GM23338 (cell line): ENCODE data around the gene TBCD. TPM values are rescaled to one million over a fixed set of nuclear protein-coding genes. Genes with fewer than 3 reads are reported as not detected.

Experiments
- ATAC-seq: fragments of 200-7000 bp; cut with Tn5 transposase; 3 replicates; pipeline ENCODE4 v1.9.1; 2020
- DNase-seq: peaks from one replicate; pipeline ENCODE4 v3.0.0-alpha.2; 2015; ENCODE audit warnings: low spot score
- H2AFZ ChIP-seq: fragments of 200-600 bp; sonication (generic); 2 replicates; pipeline ENCODE4 v1.8.0; 2016; ENCODE audit warnings: antibody characterized with exemption, mild to moderate bottlenecking, moderate library complexity
- H3F3A ChIP-seq: fragments of 200-600 bp; sonication (generic); replicated peaks from 2 replicates; pipeline ENCODE4 v1.8.0; 2017; ENCODE audit warnings: antibody characterized with exemption, mixed run types, low read depth
- H3K27ac ChIP-seq: fragments of 200-600 bp; sonication (generic); 2 replicates; pipeline ENCODE4 v1.6.1; 2016; ENCODE audit warnings: low read depth
- H3K27me3 ChIP-seq: fragments of 200-600 bp; sonication (generic); 2 replicates; pipeline ENCODE4 v1.8.0; 2016; ENCODE audit warnings: mild to moderate bottlenecking, mixed run types, moderate library complexity; ENCODE audit not compliant: insufficient read depth
- H3K36me3 ChIP-seq: fragments of 200-600 bp; sonication (generic); 2 replicates; pipeline ENCODE4 v1.8.0; 2016; ENCODE audit warnings: mild to moderate bottlenecking; ENCODE audit not compliant: insufficient read depth
- H3K4me1 ChIP-seq: fragments of 200-600 bp; sonication (generic); 2 replicates; pipeline ENCODE4 v1.8.0; 2016; ENCODE audit warnings: mild to moderate bottlenecking, moderate library complexity; ENCODE audit not compliant: insufficient read depth
- H3K4me2 ChIP-seq: fragments of 200-600 bp; sonication (generic); 2 replicates; pipeline ENCODE4 v1.7.1; 2017; ENCODE audit warnings: mixed run types
- H3K4me3 ChIP-seq: fragments of 200-600 bp; sonication (generic); 2 replicates; pipeline ENCODE4 v1.6.1; 2016; ENCODE audit warnings: mixed run types
- H3K79me2 ChIP-seq: fragments of 200-600 bp; sonication (generic); replicated peaks from 2 replicates; pipeline ENCODE4 v1.8.0; 2017; ENCODE audit warnings: mild to moderate bottlenecking; ENCODE audit not compliant: insufficient read depth
- H3K9me2 ChIP-seq: fragments of 200-600 bp; sonication (generic); 2 replicates; pipeline ENCODE4 v1.8.0; 2017; ENCODE audit not compliant: insufficient read depth
- H4K20me1 ChIP-seq: fragments of 200-600 bp; sonication (generic); replicated peaks from 2 replicates; pipeline ENCODE4 v1.8.0; 2017; ENCODE audit warnings: mild to moderate bottlenecking; ENCODE audit not compliant: insufficient read depth
- H3K27ac Mint-ChIP-seq: 2 replicates; pipeline ENCODE4 v1.8.0; 2020; ENCODE audit warnings: inconsistent platforms, mild to moderate bottlenecking, moderate library complexity, mixed read lengths
- H3K27me3 Mint-ChIP-seq: 3 replicates; pipeline ENCODE4 v1.8.0; 2022; ENCODE audit warnings: low read depth, mild to moderate bottlenecking, moderate library complexity, mixed read lengths, inconsistent platforms; ENCODE audit not compliant: insufficient read depth, poor library complexity
- H3K36me3 Mint-ChIP-seq: 3 replicates; pipeline ENCODE4 v1.8.0; 2021; ENCODE audit warnings: low read depth, mild to moderate bottlenecking, inconsistent platforms, moderate library complexity, mixed read lengths
- H3K4me1 Mint-ChIP-seq: 3 replicates; pipeline ENCODE4 v1.8.0; 2020; ENCODE audit warnings: mild to moderate bottlenecking, inconsistent platforms, mixed read lengths
- H3K4me3 Mint-ChIP-seq: 3 replicates; pipeline ENCODE4 v1.8.0; 2021; ENCODE audit warnings: moderate library complexity, mild to moderate bottlenecking, inconsistent platforms, mixed read lengths
- H3K9me3 Mint-ChIP-seq: 3 replicates; pipeline ENCODE4 v1.8.0; 2020; ENCODE audit warnings: moderate library complexity, mild to moderate bottlenecking, inconsistent platforms, mixed read lengths
- CREB1 ChIP-seq: fragments of 250-450 bp; sonication (Bioruptor Pico); IDR thresholded peaks from 2 replicates; pipeline ENCODE4 v1.5.0; 2020; ENCODE audit warnings: low read depth, mild to moderate bottlenecking, moderate library complexity
- EZH2 ChIP-seq: fragments of 200-600 bp; sonication (generic); IDR thresholded peaks from one replicate; pipeline ENCODE4 v1.8.0; 2017; ENCODE audit warnings: antibody characterized with exemption, mild to moderate bottlenecking, low read depth; ENCODE audit not compliant: unreplicated experiment
- EZH2phosphoT487 ChIP-seq: fragments of 200-600 bp; sonication (generic); IDR thresholded peaks from one replicate; pipeline ENCODE4 v1.8.1; 2018; ENCODE audit warnings: antibody characterized with exemption; ENCODE audit not compliant: unreplicated experiment
- JUNB ChIP-seq: IDR thresholded peaks from one replicate; pipeline ENCODE4 v1.6.1; 2016; ENCODE audit warnings: antibody characterized with exemption; ENCODE audit not compliant: unreplicated experiment
- NANOG ChIP-seq: IDR thresholded peaks from 2 replicates; pipeline ENCODE4 v1.6.1; 2016; ENCODE audit warnings: antibody characterized with exemption, borderline replicate concordance
- POLR2AphosphoS5 ChIP-seq: IDR thresholded peaks from 2 replicates; pipeline ENCODE4 v1.6.1; 2016; ENCODE audit warnings: antibody characterized with exemption, low read depth
- REST ChIP-seq: IDR thresholded peaks from one replicate; pipeline ENCODE4 v1.6.1; 2018; ENCODE audit warnings: antibody characterized with exemption; ENCODE audit not compliant: unreplicated experiment
- STAT1 ChIP-seq: IDR thresholded peaks from one replicate; pipeline ENCODE4 v1.6.1; 2016; ENCODE audit warnings: antibody characterized with exemption; ENCODE audit not compliant: unreplicated experiment
- ZNF114 ChIP-seq: fragments of 250-450 bp; sonication (Bioruptor Pico); IDR thresholded peaks from 2 replicates; pipeline ENCODE4 v1.5.0; 2020; ENCODE audit warnings: mild to moderate bottlenecking, moderate library complexity
- ZNF331 ChIP-seq: fragments of 250-450 bp; sonication (Bioruptor Pico); IDR thresholded peaks from 2 replicates; pipeline ENCODE4 v1.5.0; 2020; ENCODE audit warnings: low read depth, mild to moderate bottlenecking, moderate library complexity
- ZNF462 ChIP-seq: fragments of 250-450 bp; sonication (Bioruptor Pico); IDR thresholded peaks from 2 replicates; pipeline ENCODE4 v1.5.0; 2020; ENCODE audit warnings: mild to moderate bottlenecking, moderate library complexity
- polyA plus RNA-seq: library from polyadenylated mRNA; unstranded; fragments of >200 nt; fragmentation: Nextera tagmentation; extraction: Ambion mirVana; gene quantifications from 2 replicates; pipeline ENCODE4 v1.2.1, GENCODE V29; 2016
- total RNA-seq: library from RNA; depleted of rRNA; stranded (reverse); fragments of >200 nt; shearing (Covaris generic); gene quantifications from 2 replicates; pipeline ENCODE4 v1.2.3, GENCODE V29; 2014
- TF ChIP-seq, protein P1 (sequence below): IDR thresholded peaks from 2 replicates; pipeline ENCODE4 v1.6.1; 2016; ENCODE audit warnings: antibody characterized with exemption
- TF ChIP-seq, protein P2 (sequence below), 2 experiments: fragments of 200-600 bp in 1 of 2; sonication (generic) in 1 of 2; conservative IDR thresholded peaks; 2 replicates each; pipeline versions ENCODE4 v1.5.1 to v1.6.1; 2016 to 2017; ENCODE audit warnings: antibody characterized with exemption in 2 of 2, low read depth in 2 of 2, mild to moderate bottlenecking in 2 of 2, moderate library complexity in 1 of 2

TBCD gene
- total and polyA plus RNA-seq, 2 experiments from 2014 or later, result 75.0 to 116 TPM

DNA sequence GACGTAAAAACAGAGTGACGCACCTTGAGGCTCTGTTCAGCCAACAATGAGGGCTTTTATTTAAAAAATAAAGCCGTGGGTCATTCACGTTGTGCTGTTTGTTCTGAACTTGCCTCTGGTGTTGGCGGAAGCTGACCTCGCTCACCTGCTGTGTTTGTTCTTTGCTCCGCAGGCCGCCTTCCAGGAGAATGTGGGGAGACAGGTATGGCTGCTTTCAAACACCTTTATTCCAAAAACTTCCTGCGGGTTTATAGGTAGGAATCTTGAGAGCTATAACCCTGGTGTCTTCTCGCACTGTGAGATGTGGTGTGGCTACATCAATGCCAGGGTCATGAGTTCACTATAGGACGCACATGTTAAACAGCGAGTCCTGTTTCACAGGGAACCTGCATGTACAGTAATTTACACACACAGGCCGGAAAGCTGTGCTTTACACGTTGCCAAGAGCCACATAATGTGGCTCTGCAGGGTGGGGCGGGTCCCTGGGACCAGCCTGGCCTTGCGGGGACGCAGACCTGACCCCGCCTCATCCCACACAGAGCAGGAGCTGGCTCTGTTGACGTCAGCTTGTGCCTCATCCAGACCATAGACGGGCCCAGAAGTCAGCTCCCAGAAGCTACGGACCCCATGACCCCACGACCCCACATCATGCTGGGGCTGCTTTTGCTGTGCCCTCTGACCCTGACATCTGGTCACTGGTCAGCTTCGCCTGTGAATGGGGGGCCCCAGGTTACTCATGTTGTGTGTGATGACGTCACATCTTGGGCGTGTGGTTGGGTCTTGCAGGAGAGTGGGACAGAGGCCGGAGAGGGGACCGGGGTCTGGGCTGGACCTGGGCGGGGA, 137.9 kb downstream of the TBCD start:
- Mint-ChIP-seq H3K9me3 (no peaks in the 10 kb centered on the region), H3K36me3 (peaks cover 35% of the 10 kb centered on the region), H3K27me3 (no peaks in the 10 kb centered on the region), H3K27ac (peak overlapping the region; percentile 92), H3K4me1 (peaks cover 35% of the 10 kb centered on the region), H3K4me3 (no peak overlapping the region)
- H3K27me3 ChIP-seq, result no peaks in the 10 kb centered on the region
- H3K36me3 ChIP-seq, result 0 out of 2 replicates have a peak, but pooled peaks cover 3% of the 10 kb centered on the region
- no peaks in the 10 kb centered on the region for H3K4me1 ChIP-seq
- H3F3A ChIP-seq, result 0 out of 2 replicates have a peak, but pooled peaks cover 4% of the 10 kb centered on the region
- ATAC-seq (peak; percentile 60), DNase-seq (no peak)
- peaks cover 7% of the 10 kb centered on the region for H4K20me1 ChIP-seq
- H3K79me2 ChIP-seq, result peaks cover 24% of the 10 kb centered on the region
- 0 out of 2 replicates have a peak overlapping the region, but pooled peaks have one; percentile 38 for H3K4me2 ChIP-seq
- H3K27ac ChIP-seq, result 0 out of 2 replicates have a peak overlapping the region, but pooled peaks have one; percentile 59
- H3K4me3 ChIP-seq, result no peak overlapping the region
- no peaks in the 10 kb centered on the region for H3K9me2 ChIP-seq
- no peak for TF ChIP-seq EZH2
- TF ChIP-seq NANOG, result no peak
- TF ChIP-seq, protein P1, sequence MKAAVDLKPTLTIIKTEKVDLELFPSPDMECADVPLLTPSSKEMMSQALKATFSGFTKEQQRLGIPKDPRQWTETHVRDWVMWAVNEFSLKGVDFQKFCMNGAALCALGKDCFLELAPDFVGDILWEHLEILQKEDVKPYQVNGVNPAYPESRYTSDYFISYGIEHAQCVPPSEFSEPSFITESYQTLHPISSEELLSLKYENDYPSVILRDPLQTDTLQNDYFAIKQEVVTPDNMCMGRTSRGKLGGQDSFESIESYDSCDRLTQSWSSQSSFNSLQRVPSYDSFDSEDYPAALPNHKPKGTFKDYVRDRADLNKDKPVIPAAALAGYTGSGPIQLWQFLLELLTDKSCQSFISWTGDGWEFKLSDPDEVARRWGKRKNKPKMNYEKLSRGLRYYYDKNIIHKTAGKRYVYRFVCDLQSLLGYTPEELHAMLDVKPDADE, result no peak
- TF ChIP-seq, protein P2, sequence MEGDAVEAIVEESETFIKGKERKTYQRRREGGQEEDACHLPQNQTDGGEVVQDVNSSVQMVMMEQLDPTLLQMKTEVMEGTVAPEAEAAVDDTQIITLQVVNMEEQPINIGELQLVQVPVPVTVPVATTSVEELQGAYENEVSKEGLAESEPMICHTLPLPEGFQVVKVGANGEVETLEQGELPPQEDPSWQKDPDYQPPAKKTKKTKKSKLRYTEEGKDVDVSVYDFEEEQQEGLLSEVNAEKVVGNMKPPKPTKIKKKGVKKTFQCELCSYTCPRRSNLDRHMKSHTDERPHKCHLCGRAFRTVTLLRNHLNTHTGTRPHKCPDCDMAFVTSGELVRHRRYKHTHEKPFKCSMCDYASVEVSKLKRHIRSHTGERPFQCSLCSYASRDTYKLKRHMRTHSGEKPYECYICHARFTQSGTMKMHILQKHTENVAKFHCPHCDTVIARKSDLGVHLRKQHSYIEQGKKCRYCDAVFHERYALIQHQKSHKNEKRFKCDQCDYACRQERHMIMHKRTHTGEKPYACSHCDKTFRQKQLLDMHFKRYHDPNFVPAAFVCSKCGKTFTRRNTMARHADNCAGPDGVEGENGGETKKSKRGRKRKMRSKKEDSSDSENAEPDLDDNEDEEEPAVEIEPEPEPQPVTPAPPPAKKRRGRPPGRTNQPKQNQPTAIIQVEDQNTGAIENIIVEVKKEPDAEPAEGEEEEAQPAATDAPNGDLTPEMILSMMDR (conservative IDR thresholded peaks at IDR 0.05; ENCODE audit: low read depth in 2 of 2), result no peak
- TF ChIP-seq ZNF114, result no peak
- TF ChIP-seq EZH2phosphoT487, result no peak
- no peak for TF ChIP-seq POLR2AphosphoS5
- TF ChIP-seq ZNF331 (CRISPR knock-in tag), result no peak
- no peak for TF ChIP-seq STAT1
- TF ChIP-seq ZNF462 (CRISPR knock-in tag), result no peak
- no peak for TF ChIP-seq JUNB
- no peak for TF ChIP-seq REST
- TF ChIP-seq CREB1 (CRISPR knock-in tag), result no peak
- H2AFZ ChIP-seq, result no peak overlapping the region
